HEK293 (cell line): ENCODE data around the gene CBX1.
A peak's percentile ranks its signal among the peaks of the same experiment; 100 is the strongest.

Experiments
- BCL11B ChIP-seq: fragments of 450-650 bp; formaldehyde crosslinking; IDR thresholded peaks from 2 replicates; pipeline ENCODE4 v1.5.1; 2016; ENCODE audit warnings: low read depth, missing biosample characterization, missing genetic modification characterization
- CTCF ChIP-seq: fragments of 450-650 bp; formaldehyde crosslinking; IDR thresholded peaks from 2 replicates; pipeline ENCODE4 v1.5.1; 2016; ENCODE audit warnings: missing biosample characterization, missing genetic modification characterization
- GLI2 ChIP-seq: fragments of 450-650 bp; formaldehyde crosslinking; IDR thresholded peaks from 2 replicates; pipeline ENCODE4; 2017; ENCODE audit warnings: missing biosample characterization, missing genetic modification characterization, low read depth, borderline replicate concordance
- KLF7 ChIP-seq: fragments of 450-650 bp; formaldehyde crosslinking; IDR thresholded peaks from 2 replicates; pipeline ENCODE4 v1.5.1; 2016; ENCODE audit warnings: missing biosample characterization, missing genetic modification characterization, borderline replicate concordance
- KLF8 ChIP-seq: fragments of 450-650 bp; formaldehyde crosslinking; IDR thresholded peaks from 2 replicates; pipeline ENCODE4 v1.5.1; 2016; ENCODE audit warnings: missing biosample characterization, missing genetic modification characterization
- SP3 ChIP-seq: fragments of 450-650 bp; formaldehyde crosslinking; IDR thresholded peaks from 2 replicates; pipeline ENCODE4 v1.5.1; 2016; ENCODE audit warnings: missing biosample characterization, missing genetic modification characterization
- TRIM28 ChIP-seq: IDR thresholded peaks from 2 replicates; pipeline ENCODE4 v1.6.1; 2011; ENCODE audit warnings: low read length, control low read depth, borderline replicate concordance
- ZBTB20 ChIP-seq: fragments of 450-650 bp; formaldehyde crosslinking; IDR thresholded peaks from 2 replicates; pipeline ENCODE4 v1.5.1; 2016; ENCODE audit warnings: missing biosample characterization, missing genetic modification characterization
- ZNF16 ChIP-seq: fragments of 450-650 bp; formaldehyde crosslinking; IDR thresholded peaks from 2 replicates; pipeline ENCODE4 v1.5.1; 2016; ENCODE audit warnings: low read depth, missing biosample characterization, missing genetic modification characterization
- ZNF169 ChIP-seq: fragments of 450-650 bp; formaldehyde crosslinking; IDR thresholded peaks from 2 replicates; pipeline ENCODE4 v1.5.1; 2016; ENCODE audit warnings: missing biosample characterization, missing genetic modification characterization
- ZNF211 ChIP-seq: fragments of 450-650 bp; formaldehyde crosslinking; IDR thresholded peaks from 2 replicates; pipeline ENCODE4 v1.5.1; 2016; ENCODE audit warnings: low read depth, missing biosample characterization, missing genetic modification characterization
- ZNF221 ChIP-seq: fragments of 450-650 bp; formaldehyde crosslinking; IDR thresholded peaks from 2 replicates; pipeline ENCODE4 v1.5.1; 2017; ENCODE audit warnings: missing biosample characterization, missing genetic modification characterization, borderline replicate concordance
- ZNF223 ChIP-seq: fragments of 450-650 bp; formaldehyde crosslinking; IDR thresholded peaks from 2 replicates; pipeline ENCODE4 v1.5.1; 2016; ENCODE audit warnings: missing biosample characterization, missing genetic modification characterization
- ZNF23 ChIP-seq: fragments of 450-650 bp; formaldehyde crosslinking; IDR thresholded peaks from 2 replicates; pipeline ENCODE4 v1.5.1; 2016; ENCODE audit warnings: missing biosample characterization, missing genetic modification characterization, borderline replicate concordance
- ZNF239 ChIP-seq: fragments of 450-650 bp; formaldehyde crosslinking; IDR thresholded peaks from 2 replicates; pipeline ENCODE4 v1.5.1; 2016; ENCODE audit warnings: missing biosample characterization, missing genetic modification characterization
- ZNF362 ChIP-seq: fragments of 450-650 bp; formaldehyde crosslinking; IDR thresholded peaks from 2 replicates; pipeline ENCODE4 v1.5.1; 2016; ENCODE audit warnings: missing biosample characterization, missing genetic modification characterization
- ZNF426 ChIP-seq: fragments of 450-650 bp; formaldehyde crosslinking; IDR thresholded peaks from 2 replicates; pipeline ENCODE4 v1.5.1; 2017; ENCODE audit warnings: missing biosample characterization, missing genetic modification characterization, mild to moderate bottlenecking, inconsistent platforms, moderate library complexity
- ZNF530 ChIP-seq: fragments of 450-650 bp; formaldehyde crosslinking; IDR thresholded peaks from 2 replicates; pipeline ENCODE4 v1.5.1; 2016; ENCODE audit warnings: low read depth, missing biosample characterization, missing genetic modification characterization
- ZNF561 ChIP-seq: fragments of 450-650 bp; IDR thresholded peaks from 2 replicates; pipeline ENCODE4 v1.5.1; 2018; ENCODE audit warnings: missing biosample characterization, missing genetic modification characterization, borderline replicate concordance
- ZNF639 ChIP-seq: fragments of 450-650 bp; formaldehyde crosslinking; IDR thresholded peaks from 2 replicates; pipeline ENCODE4 v1.5.1; 2016; ENCODE audit warnings: missing biosample characterization, missing genetic modification characterization
- ZNF670 ChIP-seq: fragments of 450-650 bp; formaldehyde crosslinking; IDR thresholded peaks from 2 replicates; pipeline ENCODE4 v1.5.1; 2016; ENCODE audit warnings: missing biosample characterization, missing genetic modification characterization, low read depth
- ZNF692 ChIP-seq: fragments of 450-650 bp; formaldehyde crosslinking; IDR thresholded peaks from 2 replicates; pipeline ENCODE4 v1.5.1; 2016; ENCODE audit warnings: missing biosample characterization, missing genetic modification characterization
- ZNF76 ChIP-seq: fragments of 450-650 bp; formaldehyde crosslinking; IDR thresholded peaks from 2 replicates; pipeline ENCODE4; 2016; ENCODE audit warnings: low read depth, missing biosample characterization, missing genetic modification characterization, borderline replicate concordance
- ZNF776 ChIP-seq: fragments of 450-650 bp; formaldehyde crosslinking; IDR thresholded peaks from 2 replicates; pipeline ENCODE4 v1.5.0; 2017; ENCODE audit warnings: missing biosample characterization, missing genetic modification characterization, borderline replicate concordance
- TF ChIP-seq, protein P1 (sequence below): fragments of 450-650 bp; formaldehyde crosslinking; IDR thresholded peaks from 2 replicates; pipeline ENCODE4 v1.5.1; 2016; ENCODE audit warnings: missing biosample characterization, missing genetic modification characterization
- TF ChIP-seq, protein P2 (sequence below): fragments of 450-650 bp; formaldehyde crosslinking; IDR thresholded peaks from 2 replicates; pipeline ENCODE4 v1.5.1; 2016; ENCODE audit warnings: missing biosample characterization, missing genetic modification characterization
- TF ChIP-seq, protein P3 (sequence below): fragments of 450-650 bp; formaldehyde crosslinking; IDR thresholded peaks from 2 replicates; pipeline ENCODE4 v1.5.1; 2016; ENCODE audit warnings: missing biosample characterization, missing genetic modification characterization

Gene CBX1

GRCh38 chr17:48048384-48049126, 52.7 kb downstream of the CBX1 start (continued):
- TF ChIP-seq GLI2 (tag by site-specific recombination) (no peak), SP3 (tag by site-specific recombination) (peak; percentile 80), ZNF776 (no peak), ZNF530 (tag by site-specific recombination) (no peak), ZNF362 (tag by site-specific recombination) (no peak), ZNF692 (tag by site-specific recombination) (peak; percentile 54; the same call in 1 of the 2 replicates), ZNF670 (tag by site-specific recombination) (no peak), ZNF76 (tag by site-specific recombination) (peak; percentile 25), ZNF169 (tag by site-specific recombination) (no peak), ZNF426 (tag by site-specific recombination) (no peak), ZNF223 (tag by site-specific recombination) (no peak), ZNF239 (no peak), ZNF639 (tag by site-specific recombination) (no peak), KLF7 (tag by site-specific recombination) (peak; percentile 92), ZNF211 (tag by site-specific recombination) (no peak), TRIM28 (no peak), BCL11B (tag by site-specific recombination) (no peak; the same call in 1 of the 2 replicates), CTCF (tag by site-specific recombination) (no peak), ZBTB20 (peak; percentile 99), KLF8 (tag by site-specific recombination) (peak; percentile 97), ZNF16 (no peak), ZNF221 (0 out of 2 replicates have a peak, but pooled peaks have one; percentile 27), ZNF23 (tag by site-specific recombination) (no peak), ZNF561 (tag by site-specific recombination) (peak; percentile 48; the same call in 1 of the 2 replicates)
- TF ChIP-seq, protein P1, sequence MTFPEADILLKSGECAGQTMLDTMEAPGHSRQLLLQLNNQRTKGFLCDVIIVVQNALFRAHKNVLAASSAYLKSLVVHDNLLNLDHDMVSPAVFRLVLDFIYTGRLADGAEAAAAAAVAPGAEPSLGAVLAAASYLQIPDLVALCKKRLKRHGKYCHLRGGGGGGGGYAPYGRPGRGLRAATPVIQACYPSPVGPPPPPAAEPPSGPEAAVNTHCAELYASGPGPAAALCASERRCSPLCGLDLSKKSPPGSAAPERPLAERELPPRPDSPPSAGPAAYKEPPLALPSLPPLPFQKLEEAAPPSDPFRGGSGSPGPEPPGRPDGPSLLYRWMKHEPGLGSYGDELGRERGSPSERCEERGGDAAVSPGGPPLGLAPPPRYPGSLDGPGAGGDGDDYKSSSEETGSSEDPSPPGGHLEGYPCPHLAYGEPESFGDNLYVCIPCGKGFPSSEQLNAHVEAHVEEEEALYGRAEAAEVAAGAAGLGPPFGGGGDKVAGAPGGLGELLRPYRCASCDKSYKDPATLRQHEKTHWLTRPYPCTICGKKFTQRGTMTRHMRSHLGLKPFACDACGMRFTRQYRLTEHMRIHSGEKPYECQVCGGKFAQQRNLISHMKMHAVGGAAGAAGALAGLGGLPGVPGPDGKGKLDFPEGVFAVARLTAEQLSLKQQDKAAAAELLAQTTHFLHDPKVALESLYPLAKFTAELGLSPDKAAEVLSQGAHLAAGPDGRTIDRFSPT = peak; percentile 75; the same call in 1 of the 2 replicates
- TF ChIP-seq, protein P2, sequence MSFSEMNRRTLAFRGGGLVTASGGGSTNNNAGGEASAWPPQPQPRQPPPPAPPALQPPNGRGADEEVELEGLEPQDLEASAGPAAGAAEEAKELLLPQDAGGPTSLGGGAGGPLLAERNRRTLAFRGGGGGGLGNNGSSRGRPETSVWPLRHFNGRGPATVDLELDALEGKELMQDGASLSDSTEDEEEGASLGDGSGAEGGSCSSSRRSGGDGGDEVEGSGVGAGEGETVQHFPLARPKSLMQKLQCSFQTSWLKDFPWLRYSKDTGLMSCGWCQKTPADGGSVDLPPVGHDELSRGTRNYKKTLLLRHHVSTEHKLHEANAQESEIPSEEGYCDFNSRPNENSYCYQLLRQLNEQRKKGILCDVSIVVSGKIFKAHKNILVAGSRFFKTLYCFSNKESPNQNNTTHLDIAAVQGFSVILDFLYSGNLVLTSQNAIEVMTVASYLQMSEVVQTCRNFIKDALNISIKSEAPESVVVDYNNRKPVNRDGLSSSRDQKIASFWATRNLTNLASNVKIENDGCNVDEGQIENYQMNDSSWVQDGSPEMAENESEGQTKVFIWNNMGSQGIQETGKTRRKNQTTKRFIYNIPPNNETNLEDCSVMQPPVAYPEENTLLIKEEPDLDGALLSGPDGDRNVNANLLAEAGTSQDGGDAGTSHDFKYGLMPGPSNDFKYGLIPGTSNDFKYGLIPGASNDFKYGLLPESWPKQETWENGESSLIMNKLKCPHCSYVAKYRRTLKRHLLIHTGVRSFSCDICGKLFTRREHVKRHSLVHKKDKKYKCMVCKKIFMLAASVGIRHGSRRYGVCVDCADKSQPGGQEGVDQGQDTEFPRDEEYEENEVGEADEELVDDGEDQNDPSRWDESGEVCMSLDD (tag by site-specific recombination) = peak; percentile 92
- TF ChIP-seq, protein P3, sequence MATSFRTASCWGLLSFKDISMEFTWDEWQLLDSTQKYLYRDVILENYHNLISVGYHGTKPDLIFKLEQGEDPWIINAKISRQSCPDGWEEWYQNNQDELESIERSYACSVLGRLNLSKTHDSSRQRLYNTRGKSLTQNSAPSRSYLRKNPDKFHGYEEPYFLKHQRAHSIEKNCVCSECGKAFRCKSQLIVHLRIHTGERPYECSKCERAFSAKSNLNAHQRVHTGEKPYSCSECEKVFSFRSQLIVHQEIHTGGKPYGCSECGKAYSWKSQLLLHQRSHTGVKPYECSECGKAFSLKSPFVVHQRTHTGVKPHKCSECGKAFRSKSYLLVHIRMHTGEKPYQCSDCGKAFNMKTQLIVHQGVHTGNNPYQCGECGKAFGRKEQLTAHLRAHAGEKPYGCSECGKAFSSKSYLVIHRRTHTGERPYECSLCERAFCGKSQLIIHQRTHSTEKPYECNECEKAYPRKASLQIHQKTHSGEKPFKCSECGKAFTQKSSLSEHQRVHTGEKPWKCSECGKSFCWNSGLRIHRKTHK (tag by site-specific recombination) = no peak
